HepG2 (cell line): Measurements from ENCODE around the gene DHRS11. TPM values are rescaled to one million over a fixed set of nuclear protein-coding genes. Genes with fewer than 3 reads are reported as not detected.

Experiments used
- ATAC-seq: fragments of 200-7000 bp; cut with Tn5 transposase; 3 replicates; pipeline ENCODE4 v1.9.1; 2020; ENCODE audit warnings: mild to moderate bottlenecking, moderate library complexity
- BruUV-seq: library from RNA; stranded (reverse); fragments of 400-500 nt; replicated peaks from 2 replicates; lab custom pipeline; 2021; lab: Mats Ljungman, UMichigan
- CTCF ChIA-PET: fragments of 300-600 bp; formaldehyde crosslinking; extraction: SDS; loops from one replicate; lab custom pipeline; 2021; ENCODE audit warnings: low total read pairs, inconsistent platforms, low intra/inter-chr PET ratio; lab: Yijun Ruan, JAX
- POLR2A ChIA-PET: fragments of 350-600 bp; sonication (Branson Sonifier 250); formaldehyde crosslinking; loops from one replicate; lab custom pipeline; 2020; ENCODE audit warnings: antibody characterized with exemption, inconsistent platforms; lab: Yijun Ruan, JAX
- DNase-seq: peaks from one replicate; pipeline ENCODE4 v3.0.0-alpha.2; 2015; ENCODE audit warnings: low spot score
- FAIRE-seq: peaks from 3 replicates; lab custom pipeline; 2011; peaks lifted over from hg19 to GRCh38; lab: Jason Lieb, UNC
- H2AFZ ChIP-seq: one replicate; pipeline ENCODE4 v1.6.1; 2011; ENCODE audit warnings: low read length, inconsistent platforms
- H3K27ac ChIP-seq: fragments of 300-600 bp; 3 replicates; pipeline ENCODE4 v1.8.0; 2011; ENCODE audit warnings: mixed run types, mild to moderate bottlenecking, mixed read lengths, low read length, inconsistent platforms; ENCODE audit not compliant: insufficient read depth; ENCODE audit errors: extremely low read length
- H3K27me3 ChIP-seq, 2 experiments: fragments of 200-600 bp in 1 of 2; 2 replicates in 1 of 2; 3 replicates in 1 of 2; pipeline versions ENCODE4 v1.6.0 to v1.8.0; 2011; ENCODE audit warnings: low read length in 2 of 2, mild to moderate bottlenecking in 2 of 2, moderate library complexity in 2 of 2, inconsistent platforms in 1 of 2; ENCODE audit not compliant: insufficient read depth in 2 of 2, control insufficient read depth in 1 of 2
- H3K36me3 ChIP-seq, 2 experiments: fragments of 200-600 bp in 1 of 2; replicated peaks in 1 of 2; 2 replicates in 1 of 2; 3 replicates in 1 of 2; pipeline versions ENCODE4 v1.5.1 to v1.8.0; 2011; ENCODE audit warnings: low read length in 2 of 2, inconsistent platforms in 1 of 2; ENCODE audit not compliant: insufficient read depth in 2 of 2, control insufficient read depth in 1 of 2
- H3K4me1 ChIP-seq: 2 replicates; pipeline ENCODE4 v1.5.1; 2012; ENCODE audit warnings: low read length, inconsistent platforms; ENCODE audit not compliant: insufficient read depth
- H3K4me2 ChIP-seq: 2 replicates; pipeline ENCODE4 v1.6.0; 2011; ENCODE audit warnings: low read depth, low read length, inconsistent platforms
- H3K4me3 ChIP-seq, 3 experiments: fragments of 200-600 bp in 1 of 3; sonication (generic), shearing (Covaris generic) in 1 of 3; replicated peaks in 1 of 3; 2 replicates each; pipeline ENCODE4 v1.5.1; 2011 to 2016; ENCODE audit warnings: low read length in 3 of 3, inconsistent platforms in 2 of 3, low read depth in 2 of 3, mild to moderate bottlenecking in 2 of 3, control low read depth in 1 of 3, mixed read lengths in 1 of 3; ENCODE audit not compliant: insufficient read depth in 1 of 3
- H3K79me2 ChIP-seq: one replicate; pipeline ENCODE4 v1.6.1; 2011; ENCODE audit warnings: low read length, inconsistent platforms; ENCODE audit not compliant: insufficient read depth
- H3K9ac ChIP-seq: 2 replicates; pipeline ENCODE4 v1.6.0; 2011; ENCODE audit warnings: mild to moderate bottlenecking, low read depth, low read length, inconsistent platforms; ENCODE audit not compliant: insufficient read depth
- H3K9me3 ChIP-seq: 2 replicates; pipeline ENCODE4 v1.5.1; 2012; ENCODE audit warnings: mild to moderate bottlenecking, low read length
- H4K20me1 ChIP-seq: 2 replicates; pipeline ENCODE4 v1.6.0; 2011; ENCODE audit warnings: inconsistent platforms, mild to moderate bottlenecking, low read length, moderate library complexity; ENCODE audit not compliant: insufficient read depth
- CREB1 ChIP-seq, 2 experiments: fragments of 450-650 bp in 1 of 2; IDR thresholded peaks; 2 replicates each; pipeline ENCODE4 v1.6.1; 2016 to 2017; ENCODE audit warnings: control low read depth in 1 of 2, mild to moderate bottlenecking in 1 of 2, missing compliant biosample characterization in 1 of 2, missing genetic modification characterization in 1 of 2
- ETV6 ChIP-seq: sonication (generic); formaldehyde crosslinking; conservative IDR thresholded peaks from 2 replicates; pipeline ENCODE4 v1.4.0; 2020; ENCODE audit warnings: missing genetic modification reagents
- ISL2 ChIP-seq: sonication (generic); formaldehyde crosslinking; IDR thresholded peaks from 2 replicates; pipeline ENCODE4 v1.5.0; 2020; ENCODE audit warnings: missing genetic modification reagents
- KAT2B ChIP-seq: fragments of 150-350 bp; IDR thresholded peaks from 2 replicates; pipeline ENCODE4 v1.6.1; 2014; ENCODE audit warnings: low read depth, low read length, borderline replicate concordance
- NFRKB ChIP-seq: fragments of 450-650 bp; IDR thresholded peaks from 2 replicates; pipeline ENCODE4 v1.6.1; 2017
- TAF1 ChIP-seq: sonication (generic); formaldehyde crosslinking; IDR thresholded peaks from 2 replicates; pipeline ENCODE4 v1.4.0; 2020; ENCODE audit warnings: missing genetic modification reagents
- ZBTB38 ChIP-seq: sonication (generic); formaldehyde crosslinking; IDR thresholded peaks from 2 replicates; pipeline ENCODE4 v1.5.1; 2020; ENCODE audit warnings: mild to moderate bottlenecking, missing genetic modification reagents
- ZBTB42 ChIP-seq: sonication (generic); formaldehyde crosslinking; IDR thresholded peaks from 2 replicates; pipeline ENCODE4 v1.5.0; 2020; ENCODE audit warnings: mild to moderate bottlenecking, missing genetic modification reagents
- ZNF24 ChIP-seq: fragments of 450-650 bp; IDR thresholded peaks from 2 replicates; pipeline ENCODE4 v1.6.1; 2017; ENCODE audit warnings: antibody characterized with exemption, mild to moderate bottlenecking
- ZNF441 ChIP-seq: sonication (generic); formaldehyde crosslinking; IDR thresholded peaks from 2 replicates; pipeline ENCODE4 v1.7.0; 2021; ENCODE audit warnings: missing genetic modification reagents, borderline replicate concordance
- ZNF580 ChIP-seq: IDR thresholded peaks from 2 replicates; pipeline ENCODE4 v1.6.1; 2016; ENCODE audit warnings: low read depth, borderline replicate concordance
- ZNF724P ChIP-seq: sonication (generic); formaldehyde crosslinking; IDR thresholded peaks from 2 replicates; pipeline ENCODE4 v1.8.0; 2022; ENCODE audit warnings: missing genetic modification reagents, borderline replicate concordance
- WGBS: methylation state at CpG from one replicate; pipeline ENCODE4 v1.1.6; 2017; ENCODE audit warnings: low lambda C conversion rate; 5-methylcytosine and 5-hydroxymethylcytosine counted together
- in situ Hi-C: cut with HindIII; loops from 2 replicates; pipeline ENCODE4 v1.10.0; 2017; ENCODE audit warnings: low pct_unique_long_range_greater_than_20kb; ENCODE audit not compliant: extremely low pct_ligation_motif_present
- intact Hi-C: fragments of 100-400 bp; cut with micrococcal nuclease; formaldehyde crosslinking; loops from one replicate; pipeline ENCODE4 v1.10.0; 2022; ENCODE audit not compliant: unreplicated experiment
- polyA plus RNA-seq, 8 experiments: library from polyadenylated mRNA; depleted of rRNA in 3 of 8; stranded (reverse) in 7 of 8; unstranded in 1 of 8; fragments of >200 nt; fragmentation: Illumina TruSeq in 4 of 8; extraction: Trizol in 4 of 8; gene quantifications; 2 replicates each; pipeline versions ENCODE4 v1.2.1 to v1.2.3, GENCODE V29; 2011 to 2016; ENCODE audit warnings: low read depth in 4 of 8, missing spikeins in 1 of 8, mixed read lengths in 1 of 8; ENCODE audit not compliant: insufficient read depth in 1 of 8
- total RNA-seq, 5 experiments: library from RNA; depleted of rRNA; stranded (reverse); fragments of >200 nt; fragmentation: Illumina TruSeq; extraction: Trizol; gene quantifications; 2 replicates each; pipeline ENCODE4 v1.2.3, GENCODE V29; 2016; ENCODE audit warnings: low read depth in 1 of 5
- TF ChIP-seq, protein P1 (sequence below): sonication (generic); formaldehyde crosslinking; IDR thresholded peaks from 2 replicates; pipeline ENCODE4 v1.5.1; 2020; ENCODE audit warnings: mild to moderate bottlenecking, missing genetic modification reagents, moderate library complexity

The DHRS11 gene
- total and polyA plus RNA-seq, 2 of the 13 experiments (the other 11 are each of a cell fraction or from before 2014, with no cell fraction given) = 28.4 to 41.9 TPM

GRCh38 chr17:36597866-36598777, 6.4 kb downstream of the DHRS11 start:
- ATAC-seq (no peak), DNase-seq (no peak), FAIRE-seq (no peak)
- peaks cover 34% of the 10 kb centered on the region for H3K4me1 ChIP-seq
- POLR2A ChIA-PET = no interaction called here
- no TSS peak for BruUV-seq
- intact Hi-C loops (no loop called here), in situ Hi-C loops (no loop called here)
- 96% methylated on average over 9 of the region's 11 CpGs for WGBS
- peaks cover 6 to 9% of the 10 kb centered on the region in 2 experiments; a peak in 4 of 5 replicates for H3K36me3 ChIP-seq
- H3K4me2 ChIP-seq = no peak overlapping the region
- H2AFZ ChIP-seq = no peak overlapping the region
- no peaks in the 10 kb centered on the region for H3K9me3 ChIP-seq
- no peak overlapping the region for H3K27ac ChIP-seq
- no peak overlapping the region for H3K4me3 ChIP-seq
- peaks cover 21% of the 10 kb centered on the region for H3K79me2 ChIP-seq
- no peak overlapping the region for H3K9ac ChIP-seq
- no peaks in the 10 kb centered on the region for H4K20me1 ChIP-seq
- H3K27me3 ChIP-seq = no peaks in the 10 kb centered on the region; a peak in 1 of 5 replicates
- TF ChIP-seq ETV6 (CRISPR knock-in tag) (no peak), CREB1 (IDR thresholded peaks at IDR 0.05) (no peak), CREB1 (CRISPR knock-in tag; IDR thresholded peaks at IDR 0.05) (no peak), ZNF441 (CRISPR knock-in tag) (no peak), KAT2B (no peak), ISL2 (CRISPR knock-in tag) (no peak), ZNF724P (no peak)
- TF ChIP-seq, all 625 proteins: peak for 0
- CTCF ChIA-PET = no interaction called here

DNA sequence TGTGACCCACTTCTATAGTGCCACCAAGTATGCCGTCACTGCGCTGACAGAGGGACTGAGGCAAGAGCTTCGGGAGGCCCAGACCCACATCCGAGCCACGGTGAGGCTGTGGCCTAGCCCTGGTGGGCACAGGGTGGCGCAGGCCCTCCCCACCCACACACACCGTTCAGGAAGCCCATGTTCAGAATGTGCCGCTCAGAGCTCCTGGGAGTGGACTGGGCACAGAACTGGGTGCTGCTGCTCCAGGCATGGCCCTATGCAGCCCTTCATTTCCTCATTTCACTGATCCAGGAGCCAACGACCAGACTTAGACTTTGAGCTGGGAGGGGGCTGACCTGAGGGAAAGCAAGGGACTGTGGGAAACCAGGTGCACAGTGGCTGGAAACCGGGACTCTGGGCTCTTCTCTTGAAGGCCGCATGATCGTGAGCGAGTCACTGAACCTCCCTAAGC, 7.3 kb downstream of the DHRS11 start:
- Histone ChIP-seq H3K4me3 (no peak overlapping the region), H3K79me2 (peaks cover 21% of the 10 kb centered on the region), H3K36me3 (peaks cover 5 to 9% of the 10 kb centered on the region in 2 experiments; a peak in 3 of 5 replicates), H3K9me3 (no peaks in the 10 kb centered on the region), H3K4me2 (no peak overlapping the region), H2AFZ (no peak overlapping the region), H4K20me1 (peaks cover 5% of the 10 kb centered on the region; the same call in 1 of the 2 replicates), H3K4me1 (peaks cover 34% of the 10 kb centered on the region), H3K27ac (peak overlapping the region; percentile 34), H3K9ac (no peak overlapping the region), H3K27me3 (no peaks in the 10 kb centered on the region; a peak in 1 of 5 replicates)
- no TSS peak for BruUV-seq
- in situ Hi-C loops = no loop called here
- POLR2A ChIA-PET = interaction anchor here (5.7 kb wide), 1 partner anchor 54 kb away, joined by 65 read pairs; the partner anchor contains the start of gene GGNBP2
- CTCF ChIA-PET = no interaction called here
- DNase-seq = no peak
- no peak for ATAC-seq
- 77% methylated on average over 10 of the region's 13 CpGs for WGBS
- no peak for FAIRE-seq
- intact Hi-C loops = no loop called here
- TF ChIP-seq, protein P1, sequence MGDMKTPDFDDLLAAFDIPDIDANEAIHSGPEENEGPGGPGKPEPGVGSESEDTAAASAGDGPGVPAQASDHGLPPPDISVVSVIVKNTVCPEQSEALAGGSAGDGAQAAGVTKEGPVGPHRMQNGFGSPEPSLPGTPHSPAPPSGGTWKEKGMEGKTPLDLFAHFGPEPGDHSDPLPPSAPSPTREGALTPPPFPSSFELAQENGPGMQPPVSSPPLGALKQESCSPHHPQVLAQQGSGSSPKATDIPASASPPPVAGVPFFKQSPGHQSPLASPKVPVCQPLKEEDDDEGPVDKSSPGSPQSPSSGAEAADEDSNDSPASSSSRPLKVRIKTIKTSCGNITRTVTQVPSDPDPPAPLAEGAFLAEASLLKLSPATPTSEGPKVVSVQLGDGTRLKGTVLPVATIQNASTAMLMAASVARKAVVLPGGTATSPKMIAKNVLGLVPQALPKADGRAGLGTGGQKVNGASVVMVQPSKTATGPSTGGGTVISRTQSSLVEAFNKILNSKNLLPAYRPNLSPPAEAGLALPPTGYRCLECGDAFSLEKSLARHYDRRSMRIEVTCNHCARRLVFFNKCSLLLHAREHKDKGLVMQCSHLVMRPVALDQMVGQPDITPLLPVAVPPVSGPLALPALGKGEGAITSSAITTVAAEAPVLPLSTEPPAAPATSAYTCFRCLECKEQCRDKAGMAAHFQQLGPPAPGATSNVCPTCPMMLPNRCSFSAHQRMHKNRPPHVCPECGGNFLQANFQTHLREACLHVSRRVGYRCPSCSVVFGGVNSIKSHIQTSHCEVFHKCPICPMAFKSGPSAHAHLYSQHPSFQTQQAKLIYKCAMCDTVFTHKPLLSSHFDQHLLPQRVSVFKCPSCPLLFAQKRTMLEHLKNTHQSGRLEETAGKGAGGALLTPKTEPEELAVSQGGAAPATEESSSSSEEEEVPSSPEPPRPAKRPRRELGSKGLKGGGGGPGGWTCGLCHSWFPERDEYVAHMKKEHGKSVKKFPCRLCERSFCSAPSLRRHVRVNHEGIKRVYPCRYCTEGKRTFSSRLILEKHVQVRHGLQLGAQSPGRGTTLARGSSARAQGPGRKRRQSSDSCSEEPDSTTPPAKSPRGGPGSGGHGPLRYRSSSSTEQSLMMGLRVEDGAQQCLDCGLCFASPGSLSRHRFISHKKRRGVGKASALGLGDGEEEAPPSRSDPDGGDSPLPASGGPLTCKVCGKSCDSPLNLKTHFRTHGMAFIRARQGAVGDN = peak; percentile 72
- 0 out of 2 replicates have a peak, but pooled peaks have one; percentile 4 for TF ChIP-seq TAF1 (CRISPR knock-in tag)
- no peak for TF ChIP-seq NFRKB
- TF ChIP-seq ZBTB42 = no peak
- peak; percentile 46; the same call in 1 of the 2 replicates for TF ChIP-seq ZBTB38 (CRISPR knock-in tag)
- no peak for TF ChIP-seq ZNF580 (CRISPR knock-in tag)
- TF ChIP-seq ZNF24 = no peak
